IMR-90 (cell line): ENCODE measurements around the gene BTN2A1. TPM values are rescaled to one million over a fixed set of nuclear protein-coding genes. Genes with fewer than 3 reads are reported as not detected.
A peak's percentile ranks its signal among the peaks of the same experiment; 100 is the strongest.

Source experiments
- ATAC-seq: fragments of 200-7000 bp; cut with Tn5 transposase; 2 replicates; pipeline ENCODE4 v1.9.1; 2020; ENCODE audit warnings: low read depth, mild to moderate bottlenecking, moderate library complexity
- BruUV-seq: library from RNA; stranded (reverse); fragments of 400-500 nt; replicated peaks from 2 replicates; lab custom pipeline; 2021; lab: Mats Ljungman, UMichigan
- CTCF ChIA-PET: fragments of 300-600 bp; formaldehyde crosslinking; extraction: SDS; loops from one replicate; lab custom pipeline; 2021; ENCODE audit warnings: antibody characterized with exemption; lab: Yijun Ruan, JAX
- POLR2A ChIA-PET: fragments of 300-600 bp; sonication (Branson Sonifier 250); formaldehyde crosslinking; loops from one replicate; lab custom pipeline; 2022; ENCODE audit warnings: antibody characterized with exemption; ENCODE audit not compliant: unreplicated experiment; lab: Charles Lee
- DNase-seq: peaks from one replicate; pipeline ENCODE4 v3.0.0; 2013
- H2AFZ ChIP-seq: replicated peaks from 2 replicates; pipeline ENCODE3; 2013; ENCODE audit warnings: low read length, mild to moderate bottlenecking; ENCODE audit not compliant: poor library complexity
- H2AK5ac ChIP-seq: 2 replicates; pipeline ENCODE4 v1.6.1; 2013; ENCODE audit warnings: low read depth, low read length, inconsistent platforms
- H2AK9ac ChIP-seq: replicated peaks from 2 replicates; pipeline ENCODE3; 2013; ENCODE audit warnings: mild to moderate bottlenecking, low read depth, low read length, moderate library complexity; ENCODE audit not compliant: poor library complexity
- H2BK120ac ChIP-seq: 2 replicates; pipeline ENCODE4 v1.6.1; 2013; ENCODE audit warnings: low read depth, low read length, inconsistent platforms
- H2BK15ac ChIP-seq: 3 replicates; pipeline ENCODE4 v1.6.1; 2013; ENCODE audit warnings: low read depth, low read length, inconsistent platforms
- H2BK20ac ChIP-seq: 2 replicates; pipeline ENCODE4 v1.6.1; 2013; ENCODE audit warnings: low read depth, mild to moderate bottlenecking, inconsistent platforms, low read length, moderate library complexity
- H2BK5ac ChIP-seq: 2 replicates; pipeline ENCODE4 v1.6.1; 2013; ENCODE audit warnings: mild to moderate bottlenecking, low read depth, low read length, inconsistent platforms; ENCODE audit not compliant: poor library complexity, severe bottlenecking
- H3K14ac ChIP-seq: replicated peaks from 2 replicates; pipeline ENCODE4 v1.6.1; 2013; ENCODE audit warnings: low read depth, low read length, inconsistent platforms
- H3K18ac ChIP-seq: 2 replicates; pipeline ENCODE4 v1.6.1; 2013; ENCODE audit warnings: low read depth, low read length, control low read depth
- H3K23ac ChIP-seq: 2 replicates; pipeline ENCODE4 v1.6.1; 2013; ENCODE audit warnings: low read depth, low read length, inconsistent platforms
- H3K27ac ChIP-seq: 2 replicates; pipeline ENCODE4 v1.5.1; 2013; ENCODE audit warnings: mild to moderate bottlenecking, control low read depth, low read length; ENCODE audit not compliant: insufficient read depth
- H3K27me3 ChIP-seq: 2 replicates; pipeline ENCODE4 v1.6.1; 2013; ENCODE audit warnings: low read length; ENCODE audit not compliant: control insufficient read depth, insufficient read depth
- H3K36me3 ChIP-seq: 2 replicates; pipeline ENCODE4 v1.6.1; 2013; ENCODE audit warnings: low read length, mixed read lengths; ENCODE audit not compliant: control insufficient read depth, insufficient read depth
- H3K4ac ChIP-seq: 2 replicates; pipeline ENCODE4 v1.6.1; 2013; ENCODE audit warnings: low read depth, low read length, inconsistent platforms
- H3K4me1 ChIP-seq: 2 replicates; pipeline ENCODE4 v1.6.1; 2013; ENCODE audit warnings: low read length, mixed read lengths; ENCODE audit not compliant: control insufficient read depth, insufficient read depth
- H3K4me2 ChIP-seq: 2 replicates; pipeline ENCODE4 v1.6.1; 2013; ENCODE audit warnings: low read depth, mild to moderate bottlenecking, control low read depth, low read length, moderate library complexity
- H3K4me3 ChIP-seq: 2 replicates; pipeline ENCODE4 v1.5.1; 2013; ENCODE audit warnings: low read depth, mild to moderate bottlenecking, control low read depth, low read length, moderate library complexity; ENCODE audit not compliant: insufficient read depth
- H3K56ac ChIP-seq: 2 replicates; pipeline ENCODE4 v1.6.1; 2013; ENCODE audit warnings: low read length, inconsistent platforms; ENCODE audit not compliant: insufficient read depth; ENCODE audit errors: extremely low read depth
- H3K79me1 ChIP-seq, 2 experiments: 2 replicates each; pipeline ENCODE4 v1.6.1; 2013; ENCODE audit warnings: low read length in 2 of 2, inconsistent platforms in 1 of 2, low read depth in 1 of 2
- H3K9ac ChIP-seq: 2 replicates; pipeline ENCODE4 v1.6.1; 2013; ENCODE audit warnings: low read depth, low read length, control low read depth
- H3K9me1 ChIP-seq: 2 replicates; pipeline ENCODE4 v1.6.1; 2013; ENCODE audit warnings: low read length, inconsistent platforms; ENCODE audit not compliant: insufficient read depth
- H3K9me3 ChIP-seq: 2 replicates; pipeline ENCODE4 v1.6.1; 2013; ENCODE audit warnings: low read length; ENCODE audit not compliant: control insufficient read depth, insufficient read depth
- H4K20me1 ChIP-seq: 2 replicates; pipeline ENCODE4 v1.6.1; 2013; ENCODE audit warnings: low read length, inconsistent platforms; ENCODE audit not compliant: insufficient read depth
- H4K5ac ChIP-seq: 2 replicates; pipeline ENCODE4 v1.6.1; 2013; ENCODE audit warnings: mild to moderate bottlenecking, low read depth, low read length, control low read depth
- H4K8ac ChIP-seq, 2 experiments: 2 replicates each; pipeline ENCODE4 v1.6.1; 2013; ENCODE audit warnings: low read depth in 2 of 2, low read length in 2 of 2, control low read depth in 1 of 2, inconsistent platforms in 1 of 2
- H4K91ac ChIP-seq: 2 replicates; pipeline ENCODE4 v1.6.1; 2013; ENCODE audit warnings: low read depth, low read length, inconsistent platforms; ENCODE audit not compliant: insufficient read depth
- BHLHE40 ChIP-seq: fragments of 150-350 bp; IDR thresholded peaks from 2 replicates; pipeline ENCODE4 v1.6.1; 2016; ENCODE audit warnings: mild to moderate bottlenecking, low read depth, low read length
- CEBPB ChIP-seq: IDR thresholded peaks from 2 replicates; pipeline ENCODE4 v1.6.1; 2012; ENCODE audit warnings: low read depth, low read length, improper control_type of control experiment
- CHD1 ChIP-seq: IDR thresholded peaks from 2 replicates; pipeline ENCODE4 v1.6.1; 2012; ENCODE audit warnings: low read depth, low read length, improper control_type of control experiment
- FOS ChIP-seq: fragments of 150-350 bp; IDR thresholded peaks from 2 replicates; pipeline ENCODE4 v1.6.1; 2016; ENCODE audit warnings: low read depth, low read length
- MAFK ChIP-seq: IDR thresholded peaks from 2 replicates; pipeline ENCODE4 v1.6.1; 2012; ENCODE audit warnings: low read depth, low read length, improper control_type of control experiment
- MXI1 ChIP-seq: IDR thresholded peaks from 2 replicates; pipeline ENCODE4 v1.6.1; 2012; ENCODE audit warnings: low read depth, mild to moderate bottlenecking, low read length, moderate library complexity, borderline replicate concordance
- NFE2L2 ChIP-seq: fragments of 150-350 bp; IDR thresholded peaks from 2 replicates; pipeline ENCODE4 v1.6.1; 2016; ENCODE audit warnings: low read depth, mild to moderate bottlenecking, low read length
- POLR2A ChIP-seq: IDR thresholded peaks from 2 replicates; pipeline ENCODE4 v1.6.1; 2012; ENCODE audit warnings: mild to moderate bottlenecking, low read depth, low read length
- RAD21 ChIP-seq: IDR thresholded peaks from 2 replicates; pipeline ENCODE4 v1.6.1; 2012; ENCODE audit warnings: low read length, improper control_type of control experiment
- RCOR1 ChIP-seq: IDR thresholded peaks from 2 replicates; pipeline ENCODE4 v1.6.1; 2012; ENCODE audit warnings: mild to moderate bottlenecking, low read length, improper control_type of control experiment; ENCODE audit not compliant: insufficient replicate concordance
- RFX5 ChIP-seq: IDR thresholded peaks from 2 replicates; pipeline ENCODE4 v1.8.0; 2012; ENCODE audit warnings: low read depth, mild to moderate bottlenecking, low read length, moderate library complexity
- SMC3 ChIP-seq: fragments of 150-350 bp; IDR thresholded peaks from 2 replicates; pipeline ENCODE4 v1.6.1; 2016; ENCODE audit warnings: low read depth, mild to moderate bottlenecking, antibody characterized with exemption, low read length, moderate library complexity
- WGBS, 2 experiments: methylation state at CpG; one replicate each; pipeline versions ENCODE4 v1.1.5 to v1.1.7; 2013; ENCODE audit warnings: missing lambda C conversion rate in 2 of 2; ENCODE audit not compliant: insufficient read length in 1 of 2; ENCODE audit errors: extremely low coverage in 2 of 2; 5-methylcytosine and 5-hydroxymethylcytosine counted together
- dilution Hi-C: fragments of 300-500 bp; cut with HindIII; formaldehyde crosslinking; loops from one replicate; pipeline ENCODE4 v1.14.3; 2018; ENCODE audit warnings: low sequenced_read_pairs; ENCODE audit not compliant: unreplicated experiment
- in situ Hi-C: fragments of 300-500 bp; cut with MboI; formaldehyde crosslinking; loops from 3 replicates; pipeline ENCODE4 v1.14.3; 2019; ENCODE audit warnings: low sequenced_read_pairs, inconsistent platforms, mixed read lengths
- intact Hi-C: fragments of 100-400 bp; cut with micrococcal nuclease; formaldehyde crosslinking; loops from 2 replicates; pipeline ENCODE4 v1.10.0; 2022
- polyA plus RNA-seq, 3 experiments: library from polyadenylated mRNA; depleted of rRNA; stranded (reverse); fragments of >200 nt; gene quantifications; 2 replicates each; pipeline ENCODE4 v1.2.3, GENCODE V29; 2012; ENCODE audit warnings: low replicate concordance in 1 of 3
- total RNA-seq: library from RNA; depleted of rRNA; stranded (reverse); fragments of >200 nt; gene quantifications from 2 replicates; pipeline ENCODE4 v1.2.3, GENCODE V29; 2012
- TF ChIP-seq, protein P1 (sequence below): conservative IDR thresholded peaks from 2 replicates; pipeline ENCODE4 v1.5.1; 2012; ENCODE audit warnings: mild to moderate bottlenecking, low read depth, low read length, improper control_type of control experiment
- TF ChIP-seq, protein P2 (sequence below): fragments of 150-350 bp; IDR thresholded peaks from 2 replicates; pipeline ENCODE4 v1.6.1; 2016; ENCODE audit warnings: low read depth, mild to moderate bottlenecking, low read length, moderate library complexity, borderline replicate concordance

BTN2A1 gene
- total and polyA plus RNA-seq, 2 of the 4 experiments (the other 2 are of a cell fraction) = 13.6 to 40.2 TPM

DNA sequence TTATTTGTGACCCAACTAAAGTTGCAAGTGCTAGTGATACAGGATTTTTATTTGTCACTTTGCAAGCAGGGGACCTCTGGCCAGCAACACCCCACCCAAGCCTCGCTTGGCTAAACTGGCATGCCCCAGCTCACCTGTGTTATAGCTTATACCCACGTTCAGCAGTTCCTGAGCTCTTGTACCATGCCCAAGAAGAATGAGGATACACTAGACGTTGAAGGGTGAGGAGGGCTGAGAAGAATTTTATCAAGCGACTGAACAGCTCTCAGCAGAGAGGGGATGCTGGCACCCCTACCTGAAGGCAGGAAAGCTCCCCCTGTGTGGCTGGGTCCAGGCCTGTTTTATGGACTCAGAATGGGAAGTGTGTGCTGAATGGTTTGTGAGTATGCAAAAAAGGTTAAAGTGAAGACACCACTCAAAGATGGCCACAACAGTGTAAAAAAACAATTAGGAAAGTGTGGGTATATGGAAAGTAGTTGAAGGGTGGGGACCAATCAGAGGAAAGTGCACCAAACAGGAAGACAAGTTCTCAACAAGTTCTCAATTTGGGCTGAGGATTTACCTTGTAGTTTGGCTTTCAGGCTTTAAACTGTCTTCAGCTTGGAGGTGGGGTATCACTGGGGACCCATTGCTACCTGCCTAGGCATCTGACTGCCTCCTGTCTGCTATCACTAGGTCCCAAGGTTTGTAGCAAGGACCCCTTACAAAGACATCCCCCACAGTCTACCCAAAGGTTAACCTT lies 15.0 kb downstream of the BTN2A1 start:
- BruUV-seq = no TSS peak
- ATAC-seq = no peak
- dilution Hi-C loops = no loop called here

More for the DNA sequence above, 15.0 kb downstream of the BTN2A1 start:
- Histone ChIP-seq H3K9ac (0 out of 2 replicates have a peak overlapping the region, but pooled peaks have one; percentile 32), H4K20me1 (no peaks in the 10 kb centered on the region), H3K9me1 (peaks cover 20% of the 10 kb centered on the region), H4K5ac (peak overlapping the region; percentile 98), H2AFZ (no peak overlapping the region), H3K4me3 (no peak overlapping the region), H2BK5ac (peak overlapping the region; percentile 97), H2BK20ac (peak overlapping the region; percentile 28), H2BK120ac (peak overlapping the region; percentile 57), H2AK5ac (peak overlapping the region; percentile 47), H4K91ac (peak overlapping the region; percentile 37), H2AK9ac (peak overlapping the region; percentile 2), H3K23ac (peak overlapping the region; percentile 50; the same call in 1 of the 2 replicates), H3K56ac (no peak overlapping the region), H3K9me3 (no peaks in the 10 kb centered on the region; the same call in 1 of the 2 replicates), H3K14ac (peak overlapping the region; percentile 19; the same call in 1 of the 2 replicates), H2BK15ac (peak overlapping the region; percentile 21; the same call in 1 of the 3 replicates), H4K8ac (peak overlapping the region; percentile 55 to 59), H3K4me1 (peaks cover 24% of the 10 kb centered on the region), H3K27me3 (no peaks in the 10 kb centered on the region), H3K36me3 (peaks cover 14% of the 10 kb centered on the region), H3K18ac (peak overlapping the region; percentile 87), H3K4me2 (peak overlapping the region; percentile 12; the same call in 1 of the 2 replicates), H3K79me1 (peaks cover 4 to 37% of the 10 kb centered on the region in 2 experiments), H3K4ac (peak overlapping the region; percentile 54), H3K27ac (peak overlapping the region; percentile 92)
- in situ Hi-C loops = no loop called here
- TF ChIP-seq RFX5 (no peak), FOS (no peak), MAFK (no peak), CEBPB (no peak), RCOR1 (no peak), POLR2A (no peak), RAD21 (no peak), MXI1 (no peak), BHLHE40 (no peak), SMC3 (no peak), NFE2L2 (no peak), CHD1 (no peak)
- TF ChIP-seq, protein P1, sequence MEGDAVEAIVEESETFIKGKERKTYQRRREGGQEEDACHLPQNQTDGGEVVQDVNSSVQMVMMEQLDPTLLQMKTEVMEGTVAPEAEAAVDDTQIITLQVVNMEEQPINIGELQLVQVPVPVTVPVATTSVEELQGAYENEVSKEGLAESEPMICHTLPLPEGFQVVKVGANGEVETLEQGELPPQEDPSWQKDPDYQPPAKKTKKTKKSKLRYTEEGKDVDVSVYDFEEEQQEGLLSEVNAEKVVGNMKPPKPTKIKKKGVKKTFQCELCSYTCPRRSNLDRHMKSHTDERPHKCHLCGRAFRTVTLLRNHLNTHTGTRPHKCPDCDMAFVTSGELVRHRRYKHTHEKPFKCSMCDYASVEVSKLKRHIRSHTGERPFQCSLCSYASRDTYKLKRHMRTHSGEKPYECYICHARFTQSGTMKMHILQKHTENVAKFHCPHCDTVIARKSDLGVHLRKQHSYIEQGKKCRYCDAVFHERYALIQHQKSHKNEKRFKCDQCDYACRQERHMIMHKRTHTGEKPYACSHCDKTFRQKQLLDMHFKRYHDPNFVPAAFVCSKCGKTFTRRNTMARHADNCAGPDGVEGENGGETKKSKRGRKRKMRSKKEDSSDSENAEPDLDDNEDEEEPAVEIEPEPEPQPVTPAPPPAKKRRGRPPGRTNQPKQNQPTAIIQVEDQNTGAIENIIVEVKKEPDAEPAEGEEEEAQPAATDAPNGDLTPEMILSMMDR = no peak
- TF ChIP-seq, protein P2, sequence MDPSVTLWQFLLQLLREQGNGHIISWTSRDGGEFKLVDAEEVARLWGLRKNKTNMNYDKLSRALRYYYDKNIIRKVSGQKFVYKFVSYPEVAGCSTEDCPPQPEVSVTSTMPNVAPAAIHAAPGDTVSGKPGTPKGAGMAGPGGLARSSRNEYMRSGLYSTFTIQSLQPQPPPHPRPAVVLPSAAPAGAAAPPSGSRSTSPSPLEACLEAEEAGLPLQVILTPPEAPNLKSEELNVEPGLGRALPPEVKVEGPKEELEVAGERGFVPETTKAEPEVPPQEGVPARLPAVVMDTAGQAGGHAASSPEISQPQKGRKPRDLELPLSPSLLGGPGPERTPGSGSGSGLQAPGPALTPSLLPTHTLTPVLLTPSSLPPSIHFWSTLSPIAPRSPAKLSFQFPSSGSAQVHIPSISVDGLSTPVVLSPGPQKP = no peak
- WGBS, 2 experiments = no CpG with 5 or more reads among the region's 4 CpGs
- DNase-seq = no peak
- intact Hi-C loops = loop anchor here (5.0 kb wide), 1 partner anchor 50 kb away; no protein-coding TSS in a partner anchor
- ChIA-PET POLR2A (no interaction called here), CTCF (interaction anchor here (1.0 kb wide), 1 partner anchor 131 kb away, joined by 4 read pairs; no protein-coding TSS in a partner anchor)
